ENCODE data around the gene DDAH2.

Gene DDAH2

DNA sequence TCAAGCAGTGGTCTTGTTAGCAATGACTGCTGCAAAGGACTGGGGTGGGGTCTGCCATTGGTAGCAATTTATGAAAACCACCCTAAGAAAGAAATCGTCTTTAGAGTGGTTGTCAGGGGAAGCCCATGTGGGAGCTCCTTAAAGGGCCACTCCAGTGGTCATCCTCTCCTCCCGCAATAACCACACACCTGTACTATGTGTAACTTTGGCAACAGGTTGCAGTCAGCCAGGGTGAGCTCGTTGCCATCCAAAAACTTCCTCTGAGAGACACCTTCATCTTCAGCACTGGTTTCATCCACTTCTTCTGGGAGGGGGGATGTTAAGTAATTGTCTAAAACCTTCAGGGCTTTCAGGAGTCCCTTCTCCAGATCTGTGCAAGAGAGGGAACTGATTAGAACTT, 2.9 kb upstream of the DDAH2 start:
- DNase-seq (ENCODE audit: low read depth): no peak
- no peak for TF ChIP-seq POLR2A (IDR thresholded peaks at IDR 0.05; ENCODE audit: extremely low read depth, insufficient read length)
- no peak overlapping the region for H3K4me3 ChIP-seq (ENCODE audit: low read depth, low read length)

DNA sequence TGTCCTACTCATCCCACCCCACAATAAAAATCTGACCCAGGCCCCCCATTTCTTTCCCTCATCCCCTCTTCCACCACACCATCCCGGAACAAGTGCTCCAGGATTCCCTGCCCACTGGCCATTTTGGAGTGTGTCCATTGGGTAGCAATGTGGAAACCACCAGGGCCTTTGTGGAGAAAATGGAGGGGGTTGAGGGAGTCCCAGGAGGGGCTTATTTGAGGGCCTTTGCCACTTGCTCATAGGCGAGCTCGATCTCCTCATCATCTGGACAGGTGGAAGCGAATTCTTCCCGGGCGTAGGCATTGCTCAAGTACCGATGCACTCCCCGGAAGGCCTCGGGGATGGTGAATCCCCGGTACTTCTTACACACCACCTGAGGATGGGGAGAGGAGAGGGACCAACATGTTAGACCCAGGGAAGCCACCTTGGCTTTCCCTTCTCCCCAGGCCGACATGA, 1.6 kb upstream of the DDAH2 start:
- H3K4me3 ChIP-seq (ENCODE audit: low read depth, low read length): peak overlapping the region; percentile 30
- DNase-seq (ENCODE audit: low read depth): peak; percentile 32
- TF ChIP-seq MYC (IDR thresholded peaks at IDR 0.05; ENCODE audit: low read depth, low read length) (no peak), POLR2A (IDR thresholded peaks at IDR 0.05; ENCODE audit: extremely low read depth, insufficient read length) (no peak)
- TF ChIP-seq, protein P1, sequence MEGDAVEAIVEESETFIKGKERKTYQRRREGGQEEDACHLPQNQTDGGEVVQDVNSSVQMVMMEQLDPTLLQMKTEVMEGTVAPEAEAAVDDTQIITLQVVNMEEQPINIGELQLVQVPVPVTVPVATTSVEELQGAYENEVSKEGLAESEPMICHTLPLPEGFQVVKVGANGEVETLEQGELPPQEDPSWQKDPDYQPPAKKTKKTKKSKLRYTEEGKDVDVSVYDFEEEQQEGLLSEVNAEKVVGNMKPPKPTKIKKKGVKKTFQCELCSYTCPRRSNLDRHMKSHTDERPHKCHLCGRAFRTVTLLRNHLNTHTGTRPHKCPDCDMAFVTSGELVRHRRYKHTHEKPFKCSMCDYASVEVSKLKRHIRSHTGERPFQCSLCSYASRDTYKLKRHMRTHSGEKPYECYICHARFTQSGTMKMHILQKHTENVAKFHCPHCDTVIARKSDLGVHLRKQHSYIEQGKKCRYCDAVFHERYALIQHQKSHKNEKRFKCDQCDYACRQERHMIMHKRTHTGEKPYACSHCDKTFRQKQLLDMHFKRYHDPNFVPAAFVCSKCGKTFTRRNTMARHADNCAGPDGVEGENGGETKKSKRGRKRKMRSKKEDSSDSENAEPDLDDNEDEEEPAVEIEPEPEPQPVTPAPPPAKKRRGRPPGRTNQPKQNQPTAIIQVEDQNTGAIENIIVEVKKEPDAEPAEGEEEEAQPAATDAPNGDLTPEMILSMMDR (IDR thresholded peaks at IDR 0.05; ENCODE audit: low read depth, low read length): no peak
- TF ChIP-seq, protein P2, sequence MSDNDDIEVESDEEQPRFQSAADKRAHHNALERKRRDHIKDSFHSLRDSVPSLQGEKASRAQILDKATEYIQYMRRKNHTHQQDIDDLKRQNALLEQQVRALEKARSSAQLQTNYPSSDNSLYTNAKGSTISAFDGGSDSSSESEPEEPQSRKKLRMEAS (IDR thresholded peaks at IDR 0.05; ENCODE audit: low read depth, low read length): no peak

DNA sequence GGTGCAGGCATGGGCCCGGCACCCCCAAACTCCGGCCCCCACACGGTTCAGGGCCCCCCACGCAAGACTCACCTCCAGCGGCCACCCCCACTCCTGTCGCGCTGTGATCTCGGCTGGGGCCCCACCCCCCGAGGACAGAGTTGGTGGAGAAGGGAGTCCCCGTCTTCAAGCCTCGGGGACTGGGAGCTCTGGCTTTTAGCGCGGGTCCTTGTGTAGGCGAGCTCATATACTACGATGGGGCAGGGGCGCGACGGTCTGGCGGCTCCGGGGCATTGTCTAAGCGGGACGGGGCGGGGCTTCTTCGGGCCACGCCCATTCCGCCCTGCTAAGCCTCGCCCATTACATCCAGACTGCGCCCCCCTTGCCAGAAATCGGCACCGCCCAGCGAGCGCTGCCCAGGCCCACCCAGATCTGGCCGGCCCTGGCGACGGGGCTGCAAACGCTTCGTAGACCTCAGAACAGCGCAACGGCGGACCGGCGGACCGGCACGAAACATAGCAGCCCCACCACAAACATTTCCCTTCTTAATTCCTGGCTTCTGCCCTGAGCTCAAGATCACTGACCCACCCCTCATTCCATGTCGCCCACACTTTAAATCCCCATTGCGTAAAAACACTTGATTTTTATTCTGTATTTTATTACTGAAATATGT, 1.0 kb upstream of the DDAH2 start:
- DNase-seq (ENCODE audit: low read depth): peak; percentile 91
- TF ChIP-seq MYC (IDR thresholded peaks at IDR 0.05; ENCODE audit: low read depth, low read length) (peak; percentile 35; the same call in 1 of the 2 replicates), POLR2A (IDR thresholded peaks at IDR 0.05; ENCODE audit: extremely low read depth, insufficient read length) (peak; percentile 35)
- TF ChIP-seq, protein P1 (IDR thresholded peaks at IDR 0.05; ENCODE audit: low read depth, low read length): no peak
- TF ChIP-seq, protein P2 (IDR thresholded peaks at IDR 0.05; ENCODE audit: low read depth, low read length): peak; percentile 39; the same call in 1 of the 2 replicates
- H3K4me3 ChIP-seq (ENCODE audit: low read depth, low read length): peak overlapping the region; percentile 69

DNA sequence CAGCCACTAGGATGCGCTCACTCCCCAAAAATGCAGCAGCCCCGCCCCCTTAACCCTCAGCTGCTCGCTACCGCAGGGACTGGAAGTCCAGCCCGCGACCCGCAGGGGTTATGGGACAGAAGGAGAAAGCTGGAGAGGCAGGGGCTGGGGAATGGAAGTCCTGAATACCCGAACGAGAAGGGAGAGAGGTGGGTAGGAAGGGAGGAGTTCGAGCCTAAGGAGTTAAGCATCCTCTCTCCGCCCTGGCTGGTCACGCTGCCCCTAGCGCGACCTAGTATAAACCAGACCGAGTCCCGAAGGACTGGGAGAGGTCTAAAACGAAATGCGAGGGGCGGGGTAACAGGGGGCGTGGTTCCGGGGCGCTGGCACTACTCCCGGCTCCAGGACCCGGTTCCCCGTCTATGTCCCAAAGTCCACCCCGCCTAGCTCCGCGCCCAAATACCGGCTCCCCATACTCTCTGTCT, 448 bp upstream of the DDAH2 start:
- DNase-seq (ENCODE audit: low read depth): peak; percentile 94
- TF ChIP-seq POLR2A (IDR thresholded peaks at IDR 0.05; ENCODE audit: extremely low read depth, insufficient read length) (peak; percentile 6), MYC (IDR thresholded peaks at IDR 0.05; ENCODE audit: low read depth, low read length) (peak; percentile 66)
- TF ChIP-seq, protein P2 (IDR thresholded peaks at IDR 0.05; ENCODE audit: low read depth, low read length): peak; percentile 28
- TF ChIP-seq, protein P1 (IDR thresholded peaks at IDR 0.05; ENCODE audit: low read depth, low read length): peak; percentile 83
- H3K4me3 ChIP-seq (ENCODE audit: low read depth, low read length): peak overlapping the region; percentile 69

DNA sequence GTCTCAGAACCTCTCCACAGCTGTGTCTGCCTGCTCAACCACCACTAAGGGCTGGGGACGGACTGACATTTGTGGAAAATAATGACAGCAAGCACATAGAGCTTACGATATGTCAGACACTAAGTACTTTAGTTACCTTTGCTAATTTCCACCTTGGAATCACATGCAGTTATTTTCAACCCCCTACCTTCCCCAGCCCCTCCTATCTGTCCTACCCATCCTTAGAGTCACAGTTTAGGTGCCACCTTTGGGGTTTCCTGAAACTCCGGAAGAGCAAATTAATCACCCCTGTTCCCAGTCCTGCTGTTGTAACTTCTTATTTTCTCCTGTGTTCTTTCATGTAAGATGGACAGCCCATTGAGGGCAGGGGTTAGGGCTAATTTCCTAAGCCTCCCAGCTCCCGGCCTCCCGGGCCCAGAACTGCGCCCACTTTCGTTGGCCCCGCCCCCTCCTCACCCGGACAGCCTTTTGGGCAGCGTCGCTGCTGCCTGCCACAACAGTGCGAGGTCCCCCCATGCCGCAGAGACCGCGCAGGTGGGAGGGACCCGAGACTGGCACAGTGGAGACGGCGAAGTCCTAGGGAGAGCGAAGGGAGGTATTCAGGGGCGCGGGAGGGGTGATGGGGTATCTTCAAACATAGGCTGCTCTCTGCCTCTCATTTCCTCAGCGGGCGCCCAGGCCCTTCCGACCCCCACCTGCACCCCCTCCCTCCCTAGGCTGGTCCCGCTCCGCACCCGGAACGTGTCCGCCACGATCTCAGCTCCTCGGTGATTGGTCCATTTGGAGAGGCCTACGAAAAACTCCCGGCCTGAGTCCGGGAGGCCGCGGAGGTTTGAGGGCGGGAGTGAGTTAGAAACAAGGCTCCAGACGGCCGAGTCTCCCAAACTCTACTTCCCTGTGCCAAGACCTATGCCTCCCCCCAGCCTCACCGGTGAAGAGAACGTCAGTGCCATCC, 1.1 kb downstream of the DDAH2 start:
- H3K4me3 ChIP-seq (ENCODE audit: low read depth, low read length): no peak overlapping the region
- DNase-seq (ENCODE audit: low read depth): no peak

More for the DNA sequence above, 1.1 kb downstream of the DDAH2 start:
- TF ChIP-seq MYC (IDR thresholded peaks at IDR 0.05; ENCODE audit: low read depth, low read length) (no peak), POLR2A (IDR thresholded peaks at IDR 0.05; ENCODE audit: extremely low read depth, insufficient read length) (no peak)
- TF ChIP-seq, protein P1 (IDR thresholded peaks at IDR 0.05; ENCODE audit: low read depth, low read length): no peak
- TF ChIP-seq, protein P2 (IDR thresholded peaks at IDR 0.05; ENCODE audit: low read depth, low read length): no peak
